Endothelial cell of umbilical vein (primary cell): Measurements from ENCODE around the gene TP53AIP1. TPM values are rescaled to one million over a fixed set of nuclear protein-coding genes. Genes with fewer than 3 reads are reported as not detected.

Experiments used
- BruUV-seq: library from RNA; stranded (reverse); fragments of 400-500 nt; replicated peaks from 2 replicates; lab custom pipeline; 2021; lab: Mats Ljungman, UMichigan
- CTCF ChIA-PET: fragments of 300-600, 350-600 bp; sonication (Branson Sonifier 250); formaldehyde crosslinking; loops from one replicate; lab custom pipeline; 2021; ENCODE audit warnings: antibody characterized with exemption, inconsistent platforms; lab: Charles Lee
- POLR2A ChIA-PET: fragments of 300-600, 350-600 bp; sonication (Branson Sonifier 250); formaldehyde crosslinking; loops from one replicate; lab custom pipeline; 2021; ENCODE audit warnings: antibody characterized with exemption, inconsistent platforms; lab: Charles Lee
- DNase-seq: peaks from one replicate; pipeline ENCODE4 v3.0.0-alpha.2; 2011; ENCODE audit warnings: low read depth, low spot score
- FAIRE-seq: peaks from 2 replicates; lab custom pipeline; 2011; peaks lifted over from hg19 to GRCh38; lab: Jason Lieb, UNC
- H2AFZ ChIP-seq: 2 replicates; pipeline ENCODE4 v1.6.0; 2012; ENCODE audit warnings: low read depth, low read length, control low read depth, inconsistent platforms
- H3K27ac ChIP-seq: 2 replicates; pipeline ENCODE4 v1.5.1; 2011; ENCODE audit warnings: low read depth, mild to moderate bottlenecking, control low read depth, low read length, moderate library complexity; ENCODE audit not compliant: insufficient read depth
- H3K27me3 ChIP-seq, 2 experiments: 2 replicates each; pipeline versions ENCODE4 v1.6.0 to v1.6.1; 2011; ENCODE audit warnings: low read length in 2 of 2, mixed read lengths in 1 of 2; ENCODE audit not compliant: control insufficient read depth in 2 of 2, insufficient read depth in 2 of 2
- H3K36me3 ChIP-seq, 2 experiments: 2 replicates in 1 of 2; 3 replicates in 1 of 2; pipeline ENCODE4 v1.5.1; 2011; ENCODE audit warnings: low read length in 2 of 2, mild to moderate bottlenecking in 1 of 2, moderate library complexity in 1 of 2; ENCODE audit not compliant: control insufficient read depth in 2 of 2, insufficient read depth in 2 of 2; ENCODE audit errors: extremely low read depth in 1 of 2
- H3K4me1 ChIP-seq: 3 replicates; pipeline ENCODE4 v1.5.1; 2011; ENCODE audit warnings: mild to moderate bottlenecking, low read length; ENCODE audit not compliant: control insufficient read depth, insufficient read depth; ENCODE audit errors: extremely low read depth
- H3K4me2 ChIP-seq: 2 replicates; pipeline ENCODE4 v1.6.1; 2011; ENCODE audit warnings: low read length, control low read depth, mixed read lengths; ENCODE audit not compliant: insufficient read depth
- H3K4me3 ChIP-seq, 3 experiments: fragments of 200-600 bp in 1 of 3; sonication (generic), shearing (Covaris generic) in 1 of 3; replicated peaks in 1 of 3; 2 replicates each; pipeline ENCODE4 v1.5.1; 2011 to 2016; ENCODE audit warnings: control low read depth in 3 of 3, low read length in 3 of 3, mild to moderate bottlenecking in 2 of 3, inconsistent platforms in 1 of 3, low read depth in 1 of 3, moderate library complexity in 1 of 3; ENCODE audit not compliant: insufficient read depth in 1 of 3
- H3K79me2 ChIP-seq: 2 replicates; pipeline ENCODE4 v1.6.0; 2012; ENCODE audit warnings: low read length, inconsistent platforms; ENCODE audit not compliant: control insufficient read depth, insufficient read depth
- H3K9ac ChIP-seq: replicated peaks from 2 replicates; pipeline ENCODE3; 2011; ENCODE audit warnings: low read length, control low read depth; ENCODE audit not compliant: insufficient read depth; ENCODE audit errors: extremely low read depth
- H3K9me1 ChIP-seq: replicated peaks from 3 replicates; pipeline ENCODE4 v1.6.0; 2011; ENCODE audit warnings: mild to moderate bottlenecking, low read length; ENCODE audit not compliant: control insufficient read depth, insufficient read depth; ENCODE audit errors: extremely low read depth
- H3K9me3 ChIP-seq: replicated peaks from 2 replicates; pipeline ENCODE4 v1.5.1; 2012; ENCODE audit warnings: low read length, inconsistent platforms; ENCODE audit not compliant: control insufficient read depth, insufficient read depth
- H4K20me1 ChIP-seq: replicated peaks from 2 replicates; pipeline ENCODE3; 2011; ENCODE audit warnings: mild to moderate bottlenecking, low read length; ENCODE audit not compliant: control insufficient read depth, insufficient read depth; ENCODE audit errors: extremely low read depth
- CTCF ChIP-seq, 2 donors: IDR thresholded peaks; 1 replicate in 1 of 2; 2 replicates in 1 of 2; pipeline ENCODE4 v1.5.1; 2011; ENCODE audit warnings: low read length in 2 of 2, mild to moderate bottlenecking in 2 of 2, moderate library complexity in 2 of 2, control low read depth in 1 of 2, inconsistent platforms in 1 of 2, low read depth in 1 of 2; ENCODE audit not compliant: insufficient read depth in 1 of 2; ENCODE audit errors: extremely low read depth in 1 of 2
- EZH2 ChIP-seq: IDR thresholded peaks from 2 replicates; pipeline ENCODE4 v1.6.1; 2012; ENCODE audit warnings: borderline replicate concordance, low read depth, mild to moderate bottlenecking, moderate library complexity, low read length, inconsistent platforms; ENCODE audit not compliant: severe bottlenecking
- FOS ChIP-seq: IDR thresholded peaks from 2 replicates; pipeline ENCODE4 v1.6.1; 2011; ENCODE audit warnings: mild to moderate bottlenecking, low read length, moderate library complexity, borderline replicate concordance; ENCODE audit not compliant: insufficient read depth
- GATA2 ChIP-seq: IDR thresholded peaks from 2 replicates; pipeline ENCODE4 v1.7.0; 2011; ENCODE audit warnings: low read depth, mild to moderate bottlenecking, moderate library complexity, mixed read lengths, low read length; ENCODE audit not compliant: insufficient read length, insufficient read depth
- JUN ChIP-seq: IDR thresholded peaks from 2 replicates; pipeline ENCODE4 v1.6.1; 2011; ENCODE audit warnings: borderline replicate concordance, low read depth; ENCODE audit not compliant: insufficient read length, insufficient read depth
- MAX ChIP-seq: IDR thresholded peaks from 2 replicates; pipeline ENCODE4 v1.6.1; 2011; ENCODE audit not compliant: insufficient read depth, insufficient read length
- MYC ChIP-seq: IDR thresholded peaks from one replicate; pipeline ENCODE4 v1.6.1; 2011; ENCODE audit warnings: mild to moderate bottlenecking, low read depth, low read length
- POLR2AphosphoS5 ChIP-seq: IDR thresholded peaks from 2 replicates; pipeline ENCODE4 v1.6.1; 2012; ENCODE audit warnings: low read depth, mild to moderate bottlenecking, control low read depth, low read length, moderate library complexity; ENCODE audit not compliant: insufficient read depth
- dilution Hi-C: fragments of 300-500 bp; cut with MboI; formaldehyde crosslinking; loops from one replicate; pipeline ENCODE4 v1.15.0; 2019; ENCODE audit warnings: low sequenced_read_pairs; ENCODE audit not compliant: extremely low pct_ligation_motif_present
- intact Hi-C: fragments of 100-400 bp; cut with micrococcal nuclease; formaldehyde crosslinking; loops from one replicate; pipeline ENCODE4 v1.10.0; 2022
- polyA plus RNA-seq, 4 experiments: library from polyadenylated mRNA; depleted of rRNA in 3 of 4; stranded (reverse) in 3 of 4; unstranded in 1 of 4; fragments of >200 nt; gene quantifications; 2 replicates each; pipeline versions ENCODE4 v1.2.1 to v1.2.3, GENCODE V29; 2011 to 2012; ENCODE audit warnings: missing spikeins in 1 of 4
- total RNA-seq: library from RNA; stranded (reverse); gene quantifications from 2 replicates; pipeline ENCODE4 v1.2.3, GENCODE V29; 2021

Gene TP53AIP1
- total and polyA plus RNA-seq, 2 donors (not counting 3 experiments of a cell fraction or from before 2014, with no cell fraction given): not detected

- ChIA-PET CTCF (interaction anchor here (0.9 to 17.4 kb wide), 6 partner anchors 8 to 793 kb away, joined by 3 to 951 read pairs (median 5); partner anchors contain the start of gene KCNJ5), POLR2A (no interaction called here)
- no peaks in the 10 kb centered on the region for H3K9me1 ChIP-seq
- no peaks in the 10 kb centered on the region for H4K20me1 ChIP-seq
- no peak overlapping the region for H3K4me2 ChIP-seq
- no peaks in the 10 kb centered on the region for H3K79me2 ChIP-seq
- H3K36me3 ChIP-seq: no peaks in the 10 kb centered on the region
- peaks cover 11 to 16% of the 10 kb centered on the region in 2 experiments for H3K27me3 ChIP-seq
- H3K4me1 ChIP-seq: no peaks in the 10 kb centered on the region
- FAIRE-seq: no peak
- no peak overlapping the region for H3K4me3 ChIP-seq
- dilution Hi-C loops (no loop called here), intact Hi-C loops (loop anchor here (10.0 kb wide), 1 partner anchor 175 kb away; no protein-coding TSS in a partner anchor)
- H3K9me3 ChIP-seq: no peaks in the 10 kb centered on the region
- no peak overlapping the region for H3K9ac ChIP-seq
- H3K27ac ChIP-seq: no peak overlapping the region
- BruUV-seq: no TSS peak
- DNase-seq: no peak
- H2AFZ ChIP-seq: no peak overlapping the region
- no peak for TF ChIP-seq MAX
- TF ChIP-seq GATA2: no peak
- no peak for TF ChIP-seq FOS
- TF ChIP-seq CTCF (IDR thresholded peaks at IDR 0.05; ENCODE audit: extremely low read depth in 1 of 2, insufficient read depth in 1 of 2, low read depth in 1 of 2, low read length in 2 of 2): no peak
- no peak for TF ChIP-seq EZH2
- TF ChIP-seq POLR2AphosphoS5: no peak
- TF ChIP-seq MYC: no peak
- no peak for TF ChIP-seq JUN
Observed at GRCh38 chr11:128949791-128950454, 7.3 kb upstream of the TP53AIP1 start.
